GM12878 (cell line): ENCODE results near the gene EPB41L4A.

ENCODE experiments used
- CREM ChIP-seq: IDR thresholded peaks from 2 replicates; pipeline ENCODE4 v1.6.1; 2014; ENCODE audit warnings: antibody characterized with exemption, low read depth
- RAD21 ChIP-seq: IDR thresholded peaks from 2 replicates; pipeline ENCODE4 v1.6.1; 2011; ENCODE audit warnings: mild to moderate bottlenecking, low read depth, low read length, moderate library complexity; ENCODE audit not compliant: insufficient read depth
- RBBP5 ChIP-seq: fragments of 200-600 bp; sonication (generic); conservative IDR thresholded peaks from 2 replicates; pipeline ENCODE4 v1.6.1; 2016
- SREBF2 ChIP-seq: IDR thresholded peaks from 2 replicates; pipeline ENCODE4 v1.6.1; 2012; ENCODE audit warnings: mild to moderate bottlenecking, low read length
- STAT3 ChIP-seq: IDR thresholded peaks from 2 replicates; pipeline ENCODE4 v1.6.1; 2011; ENCODE audit warnings: low read depth, low read length, improper control_type of control experiment
- ZNF274 ChIP-seq: IDR thresholded peaks from one replicate; pipeline ENCODE4 v1.8.0; 2011; ENCODE audit not compliant: insufficient read length, insufficient read depth
- TF ChIP-seq, protein P1 (sequence below): IDR thresholded peaks from 2 replicates; pipeline ENCODE4 v1.6.1; 2011; ENCODE audit warnings: low read depth, mild to moderate bottlenecking, low read length, moderate library complexity, borderline replicate concordance; ENCODE audit errors: extremely low read depth
- TF ChIP-seq, protein P2 (sequence below): fragments of 450-650 bp; formaldehyde crosslinking; IDR thresholded peaks from 2 replicates; pipeline ENCODE4 v1.5.0; 2022; ENCODE audit warnings: mild to moderate bottlenecking, missing genetic modification characterization
- TF ChIP-seq, protein P3 (sequence below): IDR thresholded peaks from 2 replicates; pipeline ENCODE4 v1.6.1; 2012; ENCODE audit warnings: low read depth, low read length, improper control_type of control experiment
- TF ChIP-seq, protein P4 (sequence below): fragments of 150-350 bp; IDR thresholded peaks from 2 replicates; pipeline ENCODE4 v1.6.1; 2016; ENCODE audit warnings: low read depth, low read length

DNA sequence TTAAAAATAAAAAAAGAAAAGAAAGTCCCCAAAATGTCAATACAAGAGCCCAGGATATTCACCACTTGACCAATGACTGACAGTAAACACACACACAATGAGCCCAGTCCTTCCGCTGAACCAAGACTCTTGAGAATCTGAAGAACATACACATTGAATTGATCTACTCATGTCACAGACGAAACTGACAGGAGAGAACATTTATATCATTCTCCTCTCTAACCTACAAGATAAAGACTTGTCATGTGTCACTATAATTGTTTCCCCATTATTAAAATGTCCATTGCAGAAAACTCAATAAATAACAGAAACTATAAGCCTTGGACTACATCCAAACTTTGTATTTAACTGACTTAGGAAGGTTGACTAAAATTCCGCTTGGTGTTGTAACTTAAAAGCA is 296.7 kb downstream of the EPB41L4A start:
- TF ChIP-seq, protein P1, sequence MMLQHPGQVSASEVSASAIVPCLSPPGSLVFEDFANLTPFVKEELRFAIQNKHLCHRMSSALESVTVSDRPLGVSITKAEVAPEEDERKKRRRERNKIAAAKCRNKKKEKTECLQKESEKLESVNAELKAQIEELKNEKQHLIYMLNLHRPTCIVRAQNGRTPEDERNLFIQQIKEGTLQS = no peak
- TF ChIP-seq RBBP5 (no peak), RAD21 (no peak), STAT3 (no peak), ZNF274 (no peak), CREM (no peak), SREBF2 (no peak)
- TF ChIP-seq, protein P2, sequence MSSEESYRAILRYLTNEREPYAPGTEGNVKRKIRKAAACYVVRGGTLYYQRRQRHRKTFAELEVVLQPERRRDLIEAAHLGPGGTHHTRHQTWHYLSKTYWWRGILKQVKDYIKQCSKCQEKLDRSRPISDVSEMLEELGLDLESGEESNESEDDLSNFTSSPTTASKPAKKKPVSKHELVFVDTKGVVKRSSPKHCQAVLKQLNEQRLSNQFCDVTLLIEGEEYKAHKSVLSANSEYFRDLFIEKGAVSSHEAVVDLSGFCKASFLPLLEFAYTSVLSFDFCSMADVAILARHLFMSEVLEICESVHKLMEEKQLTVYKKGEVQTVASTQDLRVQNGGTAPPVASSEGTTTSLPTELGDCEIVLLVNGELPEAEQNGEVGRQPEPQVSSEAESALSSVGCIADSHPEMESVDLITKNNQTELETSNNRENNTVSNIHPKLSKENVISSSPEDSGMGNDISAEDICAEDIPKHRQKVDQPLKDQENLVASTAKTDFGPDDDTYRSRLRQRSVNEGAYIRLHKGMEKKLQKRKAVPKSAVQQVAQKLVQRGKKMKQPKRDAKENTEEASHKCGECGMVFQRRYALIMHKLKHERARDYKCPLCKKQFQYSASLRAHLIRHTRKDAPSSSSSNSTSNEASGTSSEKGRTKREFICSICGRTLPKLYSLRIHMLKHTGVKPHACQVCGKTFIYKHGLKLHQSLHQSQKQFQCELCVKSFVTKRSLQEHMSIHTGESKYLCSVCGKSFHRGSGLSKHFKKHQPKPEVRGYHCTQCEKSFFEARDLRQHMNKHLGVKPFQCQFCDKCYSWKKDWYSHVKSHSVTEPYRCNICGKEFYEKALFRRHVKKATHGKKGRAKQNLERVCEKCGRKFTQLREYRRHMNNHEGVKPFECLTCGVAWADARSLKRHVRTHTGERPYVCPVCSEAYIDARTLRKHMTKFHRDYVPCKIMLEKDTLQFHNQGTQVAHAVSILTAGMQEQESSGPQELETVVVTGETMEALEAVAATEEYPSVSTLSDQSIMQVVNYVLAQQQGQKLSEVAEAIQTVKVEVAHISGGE (CRISPR knock-in tag) = no peak
- TF ChIP-seq, protein P3, sequence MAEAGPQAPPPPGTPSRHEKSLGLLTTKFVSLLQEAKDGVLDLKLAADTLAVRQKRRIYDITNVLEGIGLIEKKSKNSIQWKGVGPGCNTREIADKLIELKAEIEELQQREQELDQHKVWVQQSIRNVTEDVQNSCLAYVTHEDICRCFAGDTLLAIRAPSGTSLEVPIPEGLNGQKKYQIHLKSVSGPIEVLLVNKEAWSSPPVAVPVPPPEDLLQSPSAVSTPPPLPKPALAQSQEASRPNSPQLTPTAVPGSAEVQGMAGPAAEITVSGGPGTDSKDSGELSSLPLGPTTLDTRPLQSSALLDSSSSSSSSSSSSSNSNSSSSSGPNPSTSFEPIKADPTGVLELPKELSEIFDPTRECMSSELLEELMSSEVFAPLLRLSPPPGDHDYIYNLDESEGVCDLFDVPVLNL = no peak
- TF ChIP-seq, protein P4, sequence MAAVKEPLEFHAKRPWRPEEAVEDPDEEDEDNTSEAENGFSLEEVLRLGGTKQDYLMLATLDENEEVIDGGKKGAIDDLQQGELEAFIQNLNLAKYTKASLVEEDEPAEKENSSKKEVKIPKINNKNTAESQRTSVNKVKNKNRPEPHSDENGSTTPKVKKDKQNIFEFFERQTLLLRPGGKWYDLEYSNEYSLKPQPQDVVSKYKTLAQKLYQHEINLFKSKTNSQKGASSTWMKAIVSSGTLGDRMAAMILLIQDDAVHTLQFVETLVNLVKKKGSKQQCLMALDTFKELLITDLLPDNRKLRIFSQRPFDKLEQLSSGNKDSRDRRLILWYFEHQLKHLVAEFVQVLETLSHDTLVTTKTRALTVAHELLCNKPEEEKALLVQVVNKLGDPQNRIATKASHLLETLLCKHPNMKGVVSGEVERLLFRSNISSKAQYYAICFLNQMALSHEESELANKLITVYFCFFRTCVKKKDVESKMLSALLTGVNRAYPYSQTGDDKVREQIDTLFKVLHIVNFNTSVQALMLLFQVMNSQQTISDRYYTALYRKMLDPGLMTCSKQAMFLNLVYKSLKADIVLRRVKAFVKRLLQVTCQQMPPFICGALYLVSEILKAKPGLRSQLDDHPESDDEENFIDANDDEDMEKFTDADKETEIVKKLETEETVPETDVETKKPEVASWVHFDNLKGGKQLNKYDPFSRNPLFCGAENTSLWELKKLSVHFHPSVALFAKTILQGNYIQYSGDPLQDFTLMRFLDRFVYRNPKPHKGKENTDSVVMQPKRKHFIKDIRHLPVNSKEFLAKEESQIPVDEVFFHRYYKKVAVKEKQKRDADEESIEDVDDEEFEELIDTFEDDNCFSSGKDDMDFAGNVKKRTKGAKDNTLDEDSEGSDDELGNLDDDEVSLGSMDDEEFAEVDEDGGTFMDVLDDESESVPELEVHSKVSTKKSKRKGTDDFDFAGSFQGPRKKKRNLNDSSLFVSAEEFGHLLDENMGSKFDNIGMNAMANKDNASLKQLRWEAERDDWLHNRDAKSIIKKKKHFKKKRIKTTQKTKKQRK = no peak
